HepG2 (cell line): ENCODE data around the gene GSTA1. TPM values are rescaled to one million over a fixed set of nuclear protein-coding genes. Genes with fewer than 3 reads are reported as not detected.

Source experiments
- CSRNP1 ChIP-seq: sonication (generic); formaldehyde crosslinking; IDR thresholded peaks from 2 replicates; pipeline ENCODE4 v1.8.1; 2023; ENCODE audit warnings: mild to moderate bottlenecking, missing genetic modification reagents
- FOXK2 ChIP-seq: fragments of 450-650 bp; IDR thresholded peaks from 2 replicates; pipeline ENCODE4 v1.6.1; 2016
- KAT7 ChIP-seq: IDR thresholded peaks from 2 replicates; pipeline ENCODE4 v1.6.1; 2018; ENCODE audit warnings: borderline replicate concordance, missing compliant biosample characterization
- KAT8 ChIP-seq: IDR thresholded peaks from 2 replicates; pipeline ENCODE4 v1.6.1; 2016; ENCODE audit warnings: missing genetic modification reagents, missing compliant biosample characterization
- KLF16 ChIP-seq, 2 experiments: sonication (generic) in 1 of 2; formaldehyde crosslinking in 1 of 2; IDR thresholded peaks; 2 replicates each; pipeline versions ENCODE4 v1.6.1 to v1.8.0; 2016 to 2023; ENCODE audit warnings: missing genetic modification reagents in 2 of 2, missing compliant biosample characterization in 1 of 2
- MAF1 ChIP-seq: sonication (generic); formaldehyde crosslinking; IDR thresholded peaks from 2 replicates; pipeline ENCODE4 v1.5.0; 2020; ENCODE audit warnings: missing genetic modification reagents, borderline replicate concordance
- MED1 ChIP-seq: sonication (generic); formaldehyde crosslinking; IDR thresholded peaks from 2 replicates; pipeline ENCODE4 v1.4.0; 2020; ENCODE audit warnings: missing genetic modification reagents
- NFAT5 ChIP-seq: sonication (generic); formaldehyde crosslinking; IDR thresholded peaks from 2 replicates; pipeline ENCODE4 v1.4.0; 2020; ENCODE audit warnings: missing genetic modification reagents
- POLR2G ChIP-seq: fragments of 200-400 bp; formaldehyde crosslinking; IDR thresholded peaks from 2 replicates; pipeline ENCODE4 v1.6.1; 2018; ENCODE audit warnings: mild to moderate bottlenecking, low read depth, low read length, moderate library complexity
- RARG ChIP-seq: sonication (generic); formaldehyde crosslinking; IDR thresholded peaks from 2 replicates; pipeline ENCODE4 v1.4.0; 2020; ENCODE audit warnings: low read depth, mild to moderate bottlenecking, missing genetic modification reagents
- SIN3A ChIP-seq: IDR thresholded peaks from 2 replicates; pipeline ENCODE4 v1.6.1; 2011; ENCODE audit warnings: low read depth, mild to moderate bottlenecking, control low read depth, low read length, borderline replicate concordance
- UBTF ChIP-seq: sonication (generic); formaldehyde crosslinking; IDR thresholded peaks from 2 replicates; pipeline ENCODE4 v1.4.0; 2020; ENCODE audit warnings: mild to moderate bottlenecking, missing genetic modification reagents
- ZC3H13 ChIP-seq: sonication (generic); formaldehyde crosslinking; IDR thresholded peaks from 2 replicates; pipeline ENCODE4 v1.8.1; 2023; ENCODE audit warnings: mild to moderate bottlenecking, missing genetic modification reagents, moderate library complexity
- ZNF292 ChIP-seq: sonication (generic); formaldehyde crosslinking; IDR thresholded peaks from 2 replicates; pipeline ENCODE4 v1.8.1; 2022; ENCODE audit warnings: mild to moderate bottlenecking, low read depth, missing genetic modification reagents, borderline replicate concordance
- ZNF383 ChIP-seq: sonication (generic); formaldehyde crosslinking; IDR thresholded peaks from 2 replicates; pipeline ENCODE4 v1.4.0; 2020; ENCODE audit warnings: missing genetic modification reagents, mild to moderate bottlenecking, borderline replicate concordance
- ZNF567 ChIP-seq: sonication (generic); formaldehyde crosslinking; IDR thresholded peaks from 2 replicates; pipeline ENCODE4 v1.8.1; 2023; ENCODE audit warnings: mild to moderate bottlenecking, missing genetic modification reagents, borderline replicate concordance
- ZNF605 ChIP-seq: sonication (generic); formaldehyde crosslinking; IDR thresholded peaks from 2 replicates; pipeline ENCODE4 v1.8.0; 2022; ENCODE audit warnings: mild to moderate bottlenecking, missing genetic modification reagents
- polyA plus RNA-seq, 8 experiments: library from polyadenylated mRNA; depleted of rRNA in 3 of 8; stranded (reverse) in 7 of 8; unstranded in 1 of 8; fragments of >200 nt; fragmentation: Illumina TruSeq in 4 of 8; extraction: Trizol in 4 of 8; gene quantifications; 2 replicates each; pipeline versions ENCODE4 v1.2.1 to v1.2.3, GENCODE V29; 2011 to 2016; ENCODE audit warnings: low read depth in 4 of 8, missing spikeins in 1 of 8, mixed read lengths in 1 of 8; ENCODE audit not compliant: insufficient read depth in 1 of 8
- total RNA-seq, 5 experiments: library from RNA; depleted of rRNA; stranded (reverse); fragments of >200 nt; fragmentation: Illumina TruSeq; extraction: Trizol; gene quantifications; 2 replicates each; pipeline ENCODE4 v1.2.3, GENCODE V29; 2016; ENCODE audit warnings: low read depth in 1 of 5
- TF ChIP-seq, protein P1 (sequence below): IDR thresholded peaks from 2 replicates; pipeline ENCODE4 v1.6.1; 2016; ENCODE audit warnings: low read depth, borderline replicate concordance
- TF ChIP-seq, protein P2 (sequence below): IDR thresholded peaks from 2 replicates; pipeline ENCODE4 v1.6.1; 2016; ENCODE audit warnings: low read depth

The GSTA1 gene
- total and polyA plus RNA-seq, 2 of the 13 experiments (the other 11 are each of a cell fraction or from before 2014, with no cell fraction given) = 6.2 to 282 TPM

- TF ChIP-seq UBTF (CRISPR knock-in tag) (no peak), ZNF605 (no peak), MAF1 (CRISPR knock-in tag) (no peak), MED1 (CRISPR knock-in tag) (peak; percentile 83), ZNF292 (CRISPR knock-in tag) (no peak), CSRNP1 (CRISPR knock-in tag) (no peak), KAT8 (CRISPR knock-in tag) (peak; percentile 40; the same call in 1 of the 2 replicates), NFAT5 (no peak), ZC3H13 (no peak), KAT7 (no peak), RARG (CRISPR knock-in tag) (0 out of 2 replicates have a peak, but pooled peaks have one; percentile 71), SIN3A (no peak), POLR2G (no peak), ZNF567 (CRISPR knock-in tag) (no peak), ZNF383 (CRISPR knock-in tag) (no peak), KLF16 (CRISPR knock-in tag; IDR thresholded peaks at IDR 0.05) (peak in 1 of 2 experiments; percentile 39; a peak in 1 of 4 replicates), FOXK2 (no peak)
- TF ChIP-seq, protein P1, sequence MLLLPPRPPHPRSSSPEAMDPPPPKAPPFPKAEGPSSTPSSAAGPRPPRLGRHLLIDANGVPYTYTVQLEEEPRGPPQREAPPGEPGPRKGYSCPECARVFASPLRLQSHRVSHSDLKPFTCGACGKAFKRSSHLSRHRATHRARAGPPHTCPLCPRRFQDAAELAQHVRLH = no peak
- TF ChIP-seq, protein P2, sequence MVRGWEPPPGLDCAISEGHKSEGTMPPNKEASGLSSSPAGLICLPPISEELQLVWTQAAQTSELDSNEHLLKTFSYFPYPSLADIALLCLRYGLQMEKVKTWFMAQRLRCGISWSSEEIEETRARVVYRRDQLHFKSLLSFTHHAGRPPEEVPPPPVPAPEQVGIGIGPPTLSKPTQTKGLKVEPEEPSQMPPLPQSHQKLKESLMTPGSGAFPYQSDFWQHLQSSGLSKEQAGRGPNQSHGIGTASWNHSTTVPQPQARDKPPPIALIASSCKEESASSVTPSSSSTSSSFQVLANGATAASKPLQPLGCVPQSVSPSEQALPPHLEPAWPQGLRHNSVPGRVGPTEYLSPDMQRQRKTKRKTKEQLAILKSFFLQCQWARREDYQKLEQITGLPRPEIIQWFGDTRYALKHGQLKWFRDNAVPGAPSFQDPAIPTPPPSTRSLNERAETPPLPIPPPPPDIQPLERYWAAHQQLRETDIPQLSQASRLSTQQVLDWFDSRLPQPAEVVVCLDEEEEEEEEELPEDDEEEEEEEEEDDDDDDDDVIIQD = peak; percentile 24; the same call in 1 of the 2 replicates
These were observed 2.3 kb downstream of the GSTA1 start (continued) for GRCh38 chr6:52801188-52801841.
